NB4 (cell line): ENCODE measurements around the gene ZBTB22.

Experiments
- DNase-seq: peaks from one replicate; pipeline ENCODE4 v3.0.0; 2010; ENCODE audit warnings: low read depth
- H3K4me3 ChIP-seq: one replicate; pipeline ENCODE4 v1.5.1; 2011; ENCODE audit warnings: mild to moderate bottlenecking, low read depth, low read length, moderate library complexity
- CTCF ChIP-seq: IDR thresholded peaks from one replicate; pipeline ENCODE4 v1.5.1; 2012; ENCODE audit warnings: low read depth, low read length
- MYC ChIP-seq: IDR thresholded peaks from 2 replicates; pipeline ENCODE4 v1.6.1; 2011; ENCODE audit warnings: low read depth, low read length
- POLR2A ChIP-seq: IDR thresholded peaks from 2 replicates; pipeline ENCODE4 v1.6.1; 2011; ENCODE audit warnings: mild to moderate bottlenecking; ENCODE audit not compliant: insufficient read length; ENCODE audit errors: extremely low read depth
- TF ChIP-seq, protein P1 (sequence below): IDR thresholded peaks from 2 replicates; pipeline ENCODE4 v1.6.1; 2011; ENCODE audit warnings: low read depth, low read length

The ZBTB22 gene

GRCh38 chr6:33273924-33274902 lies 43.3 kb downstream of the ZBTB22 start:
- no peak for DNase-seq
- TF ChIP-seq, protein P1, sequence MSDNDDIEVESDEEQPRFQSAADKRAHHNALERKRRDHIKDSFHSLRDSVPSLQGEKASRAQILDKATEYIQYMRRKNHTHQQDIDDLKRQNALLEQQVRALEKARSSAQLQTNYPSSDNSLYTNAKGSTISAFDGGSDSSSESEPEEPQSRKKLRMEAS, result no peak
- TF ChIP-seq MYC, result no peak
- no peak for TF ChIP-seq CTCF
- TF ChIP-seq POLR2A, result no peak
- H3K4me3 ChIP-seq, result peak overlapping the region; percentile 94

DNA sequence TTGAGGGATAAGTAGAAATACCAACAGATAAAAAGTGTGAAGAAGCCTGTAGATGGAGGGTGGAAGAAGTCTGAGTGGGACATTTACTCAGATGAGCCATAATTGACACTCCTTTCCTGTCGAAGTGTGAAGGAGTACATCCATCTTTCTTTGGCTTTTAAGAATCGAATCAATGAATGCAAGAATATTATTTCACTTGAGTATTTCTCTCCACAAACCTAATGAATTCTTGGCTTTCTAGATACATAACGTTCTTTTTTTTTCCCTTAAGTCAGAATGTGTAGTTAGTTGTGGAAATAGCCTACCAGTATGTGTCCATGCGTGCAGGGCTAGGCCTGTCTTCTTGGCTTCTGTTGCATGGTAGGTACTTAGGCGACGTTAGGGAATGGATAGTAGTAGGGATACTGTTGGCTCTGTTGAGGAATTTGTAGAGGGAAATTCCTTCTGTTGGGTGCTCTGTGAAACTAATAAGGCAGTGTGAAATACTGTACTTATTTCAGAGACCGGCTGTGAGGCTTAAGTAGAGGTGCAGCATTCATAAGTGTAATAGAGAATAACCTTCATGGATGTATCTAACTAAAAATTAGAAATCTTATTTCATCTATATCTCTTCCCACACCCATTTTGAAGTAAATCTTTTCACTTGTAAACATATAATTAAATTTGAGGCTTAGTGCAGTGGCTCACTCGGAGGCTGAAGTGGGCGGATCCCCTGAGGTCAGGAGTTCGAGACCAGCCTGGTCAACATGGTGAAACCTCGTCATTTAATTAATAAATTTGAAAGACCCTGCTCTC lies 44.2 kb downstream of the ZBTB22 start:
- peak overlapping the region; percentile 94 for H3K4me3 ChIP-seq
- no peak for DNase-seq
- no peak for TF ChIP-seq CTCF
- peak; percentile 10 for TF ChIP-seq POLR2A

DNA sequence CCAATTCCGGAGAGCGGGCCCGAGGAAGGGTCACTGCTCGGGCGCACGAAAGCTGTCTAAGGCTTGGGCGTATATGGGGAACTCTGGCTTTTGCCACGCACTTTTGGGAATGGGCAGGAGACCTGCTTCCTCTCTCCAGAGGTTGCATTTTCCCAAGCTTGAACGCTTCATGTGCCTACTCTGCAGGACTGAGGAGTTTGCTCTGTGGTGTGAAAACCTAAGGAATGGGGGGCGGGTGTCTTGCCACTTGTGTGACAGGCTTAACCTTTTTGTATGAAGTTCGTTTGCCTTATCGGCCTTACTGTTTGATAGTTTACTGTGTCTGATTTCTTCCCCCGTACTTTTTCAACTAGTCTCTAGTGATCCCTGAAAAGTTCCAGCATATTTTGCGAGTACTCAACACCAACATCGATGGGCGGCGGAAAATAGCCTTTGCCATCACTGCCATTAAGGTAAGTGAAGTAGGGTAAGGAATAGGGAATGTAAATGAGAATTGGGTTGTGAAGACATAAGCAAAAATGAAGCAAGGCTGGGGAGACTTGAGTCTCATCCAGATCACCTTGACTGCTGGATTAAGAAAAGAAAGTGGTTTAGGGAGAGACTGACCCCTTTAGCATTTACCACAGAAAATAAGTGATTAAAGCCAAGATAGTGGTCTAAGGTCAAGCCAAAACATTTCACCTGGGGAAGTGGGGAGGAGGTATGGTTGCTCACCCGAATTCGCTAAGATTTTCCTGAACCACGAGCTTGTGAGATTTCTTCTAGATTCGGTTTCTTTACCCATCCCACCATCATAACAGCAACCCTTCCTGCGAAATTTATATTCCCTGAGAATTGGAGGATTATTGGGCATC lies 45.0 kb downstream of the ZBTB22 start:
- DNase-seq, result no peak
- TF ChIP-seq POLR2A (peak; percentile 4), MYC (no peak)
- peak overlapping the region; percentile 94 for H3K4me3 ChIP-seq

DNA sequence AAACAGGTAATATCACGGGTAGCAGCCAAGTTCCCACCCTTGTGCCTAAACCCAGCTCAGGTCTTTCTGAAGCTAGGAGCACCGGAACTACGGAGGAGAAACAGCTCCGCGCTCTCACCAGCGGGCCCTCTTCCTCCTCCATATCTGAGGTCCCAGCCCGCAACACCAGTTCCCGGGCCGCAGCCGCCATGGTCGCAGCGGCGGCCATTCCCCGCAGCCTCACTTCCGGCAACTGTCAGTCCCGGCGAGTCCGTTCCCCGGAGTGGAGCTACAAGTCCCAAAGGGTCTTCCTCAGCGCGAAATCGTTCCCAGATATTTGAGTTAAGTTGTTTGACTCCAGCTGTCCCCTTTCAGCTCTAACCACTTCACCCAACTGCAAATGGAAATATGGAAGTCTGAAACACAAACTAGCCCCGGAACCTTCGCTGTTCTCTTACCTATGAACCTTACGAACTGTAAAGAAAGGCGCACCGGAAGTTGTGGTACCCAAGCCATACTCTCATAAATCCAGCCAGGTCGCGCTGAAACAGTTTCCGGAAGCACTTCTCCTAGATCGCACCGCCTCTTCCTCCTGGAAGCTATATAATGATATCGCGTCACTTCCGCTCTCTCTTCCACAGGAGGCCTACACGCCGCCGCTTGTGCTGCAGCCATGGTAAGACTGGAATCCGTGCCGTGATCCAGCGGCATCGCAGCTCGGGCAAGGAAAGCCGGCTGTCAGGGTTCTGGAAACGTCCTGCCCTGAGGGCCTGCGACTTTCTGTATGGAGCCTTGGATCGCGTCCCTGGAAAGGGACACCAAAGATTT lies 45.9 kb downstream of the ZBTB22 start, which contains the start of the genes RPS18 and VPS52:
Gene RPS18, plus strand, starts transcription at position 608 of the 807 bp plus-strand sequence. Its CDS starts 45 bp downstream, at position 653.
Gene VPS52, minus strand, starts transcription at position 409 of the 807 bp plus-strand sequence. Its CDS starts 201 bp downstream, at position 208.
- TF ChIP-seq MYC (peak; percentile 99), POLR2A (peak; percentile 99), CTCF (no peak)
- TF ChIP-seq, protein P1, result peak; percentile 80
- DNase-seq, result peak; percentile 99
- peak within 1 kb of the TSS; percentile 94 for H3K4me3 ChIP-seq

DNA sequence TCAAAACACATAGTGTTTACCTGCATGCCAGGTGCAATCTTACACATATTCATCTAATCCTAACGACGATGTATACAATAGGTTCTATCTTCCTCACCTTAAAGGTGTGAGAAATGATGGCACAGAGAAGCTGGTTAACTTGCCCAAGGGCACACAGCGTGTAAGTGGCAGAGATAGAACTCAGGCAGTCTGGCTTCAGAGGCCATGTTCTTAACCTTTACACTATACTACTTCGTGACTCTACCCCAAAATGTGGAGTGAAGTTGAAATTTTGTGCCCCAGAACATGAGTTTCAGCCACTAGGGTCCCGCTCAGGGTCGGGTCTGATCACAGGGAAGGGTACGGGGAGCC lies 46.5 kb downstream of the ZBTB22 start:
- peak overlapping the region; percentile 94 for H3K4me3 ChIP-seq
- TF ChIP-seq, protein P1, result no peak
- TF ChIP-seq POLR2A (no peak), CTCF (no peak), MYC (no peak; the same call in 1 of the 2 replicates)
- no peak for DNase-seq
